Left renal pelvis (tissue), 4 donors: ENCODE data around the gene AFG3L2. TPM values are rescaled to one million over a fixed set of nuclear protein-coding genes. Genes with fewer than 3 reads are reported as not detected.
A peak's percentile ranks its signal among the peaks of the same experiment; 100 is the strongest.
"Not testable (repeated sequence)": the region's sequence is repeated elsewhere in the genome, so short reads cannot be mapped to it uniquely, and the experiment has no call there.

ENCODE experiments used
- DNase-seq, 4 donors: peaks; one replicate each; pipeline ENCODE4 v3.0.0-alpha.2; 2013; ENCODE audit warnings: low read depth in 4 of 4, low spot score in 3 of 4
- polyA plus RNA-seq, 4 donors: library from polyadenylated mRNA; unstranded; fragments of 120-200 nt; gene quantifications; one replicate each; pipeline ENCODE4 v1.2.1, GENCODE V29; 2013; ENCODE audit not compliant: insufficient read length in 4 of 4

The AFG3L2 gene
- 10 to 100 TPM; 37.3 to 78.5 (median 71.1) TPM for polyA plus RNA-seq

DNA sequence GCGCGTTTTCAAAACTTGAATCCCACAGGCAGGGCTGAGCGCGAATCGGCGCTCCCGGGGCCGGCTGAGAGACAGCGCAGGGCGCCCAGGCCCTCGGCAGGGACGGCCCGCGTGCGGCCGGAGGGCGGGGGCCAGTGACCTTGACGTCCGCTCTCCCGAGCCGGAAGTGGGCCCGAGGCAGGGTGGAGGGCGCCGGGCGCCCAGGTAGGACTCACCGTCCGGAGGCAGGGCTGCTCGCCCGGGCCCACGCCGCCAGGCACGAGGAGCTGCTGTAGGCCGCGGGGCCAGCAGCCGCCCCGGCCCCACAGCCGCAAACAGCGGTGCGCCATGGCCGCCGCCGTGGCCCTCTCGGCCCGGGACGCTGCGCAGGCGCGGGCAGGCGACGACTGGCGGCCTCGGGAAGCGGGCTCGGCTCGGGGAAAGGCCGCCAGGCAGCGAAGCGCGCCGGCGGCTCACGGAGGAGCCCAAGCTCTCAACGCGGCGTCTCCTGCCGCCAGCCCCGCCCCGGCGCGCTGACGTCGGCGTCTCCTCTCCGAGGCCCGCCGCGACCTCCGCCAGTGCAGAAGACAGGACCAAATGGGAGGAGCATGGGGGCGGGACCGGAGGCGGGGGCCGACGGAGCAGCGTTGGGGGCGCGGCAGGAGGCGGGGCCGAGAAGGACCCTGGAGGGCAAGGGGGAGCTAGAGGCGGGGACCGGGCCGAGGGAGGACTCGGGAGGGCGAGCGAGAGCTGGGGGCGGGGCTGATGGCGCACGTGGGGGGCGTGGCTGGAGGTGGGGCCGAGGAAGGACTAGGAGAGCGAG, at the start of gene AFG3L2:
Gene AFG3L2, minus strand, starts transcription at position 474 of the 802 bp plus-strand sequence. Its CDS starts 145 bp downstream, at position 329.
- peak; percentile 92 to 98 (median 97) for DNase-seq

DNA sequence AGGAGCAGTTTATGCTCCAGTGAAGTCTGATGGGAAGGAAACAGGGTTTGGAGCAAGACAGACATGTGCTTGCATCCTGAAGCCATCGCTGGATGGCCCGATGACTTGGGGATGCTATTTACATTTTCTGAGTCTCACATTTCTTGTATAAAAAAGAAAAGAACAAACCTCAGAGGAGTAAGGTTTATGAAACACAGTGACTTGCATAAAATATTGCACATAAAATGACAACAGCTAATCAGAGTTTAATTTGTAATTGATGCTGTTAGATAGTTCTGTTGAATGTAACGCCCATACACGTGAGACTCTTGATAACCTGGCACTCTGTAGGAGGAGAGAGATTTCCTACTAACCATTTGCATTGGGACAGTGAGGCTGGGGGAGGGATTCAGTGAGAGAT, 47.2 kb upstream of the AFG3L2 start:
- no peak for DNase-seq

DNA sequence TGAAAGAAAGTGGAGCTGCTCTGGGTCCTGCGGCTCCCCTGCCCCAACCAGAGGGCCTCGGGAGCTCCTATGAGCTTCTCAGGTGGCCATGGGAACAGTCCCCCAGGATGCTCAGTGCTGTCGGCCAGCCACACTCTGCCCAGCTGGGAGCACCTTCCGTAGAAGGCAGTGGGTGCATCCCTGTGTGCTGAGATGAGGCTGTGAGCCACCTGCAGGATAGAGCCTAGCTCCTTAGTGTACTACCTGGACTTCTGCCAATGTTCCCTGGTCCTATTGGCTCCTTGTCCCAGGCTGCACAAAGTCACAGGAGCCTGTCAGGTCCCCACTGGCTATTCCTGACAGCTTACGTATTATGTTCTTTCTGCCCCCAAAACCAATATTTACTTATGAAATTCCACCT, 46.8 kb upstream of the AFG3L2 start:
- DNase-seq, result no peak

DNA sequence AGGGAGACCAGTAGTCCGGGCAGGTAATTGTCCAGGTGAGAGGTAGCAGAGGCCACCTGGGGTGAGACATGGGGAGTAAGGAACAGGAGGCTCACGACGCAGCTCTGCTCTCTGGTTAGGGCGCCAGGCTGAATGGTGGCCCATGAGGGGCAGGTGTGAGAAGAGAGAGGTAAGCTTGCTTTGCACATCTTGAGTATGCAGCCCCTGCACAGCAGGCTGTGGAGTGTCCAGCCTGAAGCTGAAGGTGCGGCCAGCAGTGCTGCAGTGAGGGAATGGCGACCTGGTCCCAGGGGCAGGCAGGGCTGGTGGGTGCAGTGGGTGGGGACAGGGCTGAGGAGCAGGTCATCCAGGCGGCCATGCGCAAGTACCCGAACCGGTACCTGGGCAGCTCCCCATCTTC, 46.4 kb upstream of the AFG3L2 start:
- DNase-seq, result no peak

DNA sequence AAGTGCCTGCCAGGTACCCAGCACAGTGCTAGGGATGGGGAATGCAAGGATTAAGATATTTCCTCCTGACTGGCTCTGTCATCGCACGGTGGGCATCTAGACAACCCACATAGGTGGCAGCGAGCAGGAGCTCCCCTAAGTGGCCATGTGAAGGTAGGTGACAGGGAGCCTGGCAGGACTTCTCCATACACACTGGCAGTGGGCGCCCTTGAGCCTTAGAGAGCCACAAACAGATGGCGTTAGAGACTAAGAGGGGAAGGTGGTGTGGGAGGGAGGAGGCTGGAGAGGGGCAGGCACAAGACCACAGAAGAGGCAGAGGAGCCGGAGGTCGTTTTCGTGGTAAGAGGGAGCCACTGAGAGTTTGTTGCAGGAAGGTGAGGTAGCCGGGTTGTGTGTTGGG, 45.9 kb upstream of the AFG3L2 start:
- no peak for DNase-seq

DNA sequence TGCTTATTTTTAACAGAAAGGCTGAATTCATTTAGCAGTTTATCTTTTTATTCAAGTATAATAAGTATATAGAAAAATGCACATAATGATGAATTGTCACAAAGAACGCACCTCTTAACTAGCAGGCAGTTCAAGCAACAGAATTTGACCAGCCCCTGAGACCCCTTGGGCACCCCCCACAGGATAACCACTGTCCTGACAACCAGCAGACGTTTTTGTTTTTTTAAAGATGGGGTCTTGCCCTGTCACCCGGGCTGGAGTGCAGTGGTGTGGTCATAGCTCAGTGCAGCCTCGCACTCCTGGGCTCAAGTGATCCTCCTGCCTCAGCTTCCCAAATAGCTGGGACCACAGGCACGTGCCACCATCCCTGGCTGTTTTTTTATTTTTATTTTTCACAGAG, 44.7 kb upstream of the AFG3L2 start:
- DNase-seq, result no peak

DNA sequence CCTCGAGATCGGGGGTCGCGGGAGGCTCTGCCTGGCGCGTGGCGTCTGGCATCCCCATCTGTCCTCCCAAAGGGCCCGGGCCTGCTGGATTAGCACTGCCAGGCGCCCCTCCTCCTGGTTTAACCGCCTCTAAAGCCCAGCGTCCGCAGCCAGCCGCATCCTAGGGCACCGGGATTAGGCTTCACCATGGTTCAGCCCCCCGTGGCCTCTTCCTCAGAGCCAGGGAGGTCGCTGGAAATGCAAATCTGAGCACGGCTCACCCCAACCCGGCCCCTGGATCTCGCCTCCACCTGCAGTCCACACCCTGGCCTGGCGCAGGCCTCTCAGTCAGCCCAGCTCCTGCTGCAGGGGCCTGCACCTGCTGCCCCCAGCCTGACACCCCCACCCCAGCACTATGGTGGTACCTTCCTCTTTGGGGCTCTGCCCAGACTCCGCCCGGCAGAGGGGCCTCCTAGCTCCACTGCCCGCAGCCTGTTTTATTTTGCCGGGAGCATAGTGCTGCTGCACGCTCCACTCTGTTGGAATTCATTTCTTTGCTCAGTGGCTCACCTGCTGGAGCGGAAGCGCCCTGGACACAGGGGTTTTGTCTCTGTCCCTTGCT, 43.9 kb upstream of the AFG3L2 start:
- DNase-seq, result peak in 3 of 4 donors; percentile 35

DNA sequence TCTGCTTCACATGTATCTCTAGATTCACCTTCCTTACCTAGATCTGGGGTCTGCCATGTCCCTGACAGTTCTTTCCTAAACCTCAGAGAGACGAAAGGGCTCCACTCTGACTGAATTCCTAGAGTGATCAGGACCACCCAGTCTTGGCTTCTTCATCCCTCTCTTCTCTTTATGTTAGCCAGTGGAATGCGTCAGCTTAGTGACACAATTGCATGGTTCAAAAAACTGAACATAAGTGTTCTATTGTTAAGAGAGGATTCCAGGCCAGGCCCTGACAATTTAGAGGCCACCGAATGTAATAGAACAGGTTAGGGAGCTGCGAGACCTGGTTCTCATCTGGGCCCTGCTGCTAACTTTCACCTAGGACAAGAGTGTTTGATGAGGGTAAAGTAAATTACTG, 40.7 kb upstream of the AFG3L2 start:
- DNase-seq, result no peak

DNA sequence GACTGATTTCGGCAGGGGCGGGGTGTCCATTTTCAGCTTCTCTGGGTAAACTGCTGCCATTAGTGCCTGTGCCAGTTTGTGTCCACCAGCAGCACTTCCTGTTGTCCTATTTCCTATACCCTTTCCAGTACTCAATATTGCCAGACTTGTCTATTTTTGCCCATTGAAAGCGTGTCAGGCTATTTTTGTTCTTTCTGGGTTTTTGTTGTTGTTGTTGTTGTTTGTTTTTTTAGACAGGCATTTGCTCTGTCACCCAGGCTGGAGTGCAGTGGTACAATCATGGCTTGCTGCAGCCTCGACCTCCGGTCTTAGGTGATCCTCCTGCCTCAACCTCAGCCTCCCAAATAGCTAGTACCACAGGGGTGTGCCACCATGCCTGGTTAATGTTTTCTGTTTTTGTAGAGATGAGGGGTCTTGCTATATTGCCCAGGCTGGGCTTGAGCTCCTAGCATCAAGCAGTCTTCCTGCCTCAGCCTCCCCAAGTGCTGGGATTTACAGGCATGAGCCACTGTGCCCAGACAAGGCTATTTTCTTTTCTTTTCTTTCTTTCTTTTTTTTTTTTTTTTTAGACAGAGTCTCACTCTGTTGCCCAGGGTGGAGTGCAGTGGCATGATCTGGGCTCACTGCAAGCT, 39.2 kb upstream of the AFG3L2 start:
- no peak for DNase-seq

DNA sequence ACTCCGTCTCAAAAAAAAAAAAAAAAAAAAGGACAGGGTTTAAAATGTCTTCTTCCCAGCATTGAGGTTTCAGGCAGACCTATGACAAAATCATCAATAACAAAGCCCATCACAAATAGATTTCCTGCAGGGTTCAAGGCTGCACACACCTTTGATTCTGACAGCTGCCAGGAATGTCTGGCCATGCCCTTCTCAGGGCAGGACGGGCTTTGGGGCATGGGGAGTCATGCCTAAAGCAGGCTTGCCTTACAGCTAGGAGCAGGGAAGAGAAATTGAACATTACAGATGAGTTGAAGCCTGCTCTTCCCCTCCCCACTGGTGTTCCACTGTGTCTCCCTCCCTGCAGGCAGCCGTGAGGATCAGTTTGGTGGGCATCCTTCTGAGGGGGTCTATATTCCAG, 34.4 kb upstream of the AFG3L2 start:
- no peak for DNase-seq

DNA sequence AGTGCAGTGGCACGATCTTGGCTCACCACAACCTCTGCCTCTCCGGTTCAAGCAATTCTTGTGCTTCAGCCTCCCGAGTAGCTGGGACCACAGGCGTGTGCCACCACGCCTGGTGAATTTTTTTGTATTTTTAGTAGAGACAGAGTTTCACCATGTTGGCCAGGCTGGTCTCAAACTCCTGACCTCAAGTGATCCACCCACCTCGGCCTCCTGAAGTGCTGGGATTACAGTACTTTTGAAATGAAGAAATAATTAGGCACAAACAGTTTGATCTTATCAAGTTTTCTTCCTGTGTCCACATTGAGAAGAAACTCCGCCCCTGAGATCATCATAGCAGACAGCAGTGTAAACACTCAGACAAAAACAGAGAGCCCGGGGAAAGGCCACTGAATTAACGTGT, 33.7 kb upstream of the AFG3L2 start:
- DNase-seq, result not testable (repeated sequence)

DNA sequence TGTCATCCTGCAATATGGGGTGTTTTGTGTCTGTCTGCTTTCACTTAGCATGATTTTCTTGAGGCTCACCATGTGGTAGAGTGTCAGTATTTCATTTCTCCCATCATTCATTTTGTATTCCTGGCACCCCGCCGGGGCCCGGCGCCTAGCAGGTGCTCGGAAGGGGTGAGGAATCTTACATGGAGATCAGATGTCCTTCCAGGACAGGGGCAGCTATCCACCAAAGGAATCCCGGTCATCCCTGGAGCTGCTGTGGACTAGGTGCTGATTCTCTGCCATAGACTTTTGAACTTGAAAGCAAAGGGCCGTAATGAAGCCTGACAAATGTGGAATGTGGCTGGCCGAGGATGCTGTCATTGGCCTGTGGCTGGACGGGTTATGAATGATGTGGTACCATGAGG, 33.1 kb upstream of the AFG3L2 start:
- DNase-seq, result no peak

DNA sequence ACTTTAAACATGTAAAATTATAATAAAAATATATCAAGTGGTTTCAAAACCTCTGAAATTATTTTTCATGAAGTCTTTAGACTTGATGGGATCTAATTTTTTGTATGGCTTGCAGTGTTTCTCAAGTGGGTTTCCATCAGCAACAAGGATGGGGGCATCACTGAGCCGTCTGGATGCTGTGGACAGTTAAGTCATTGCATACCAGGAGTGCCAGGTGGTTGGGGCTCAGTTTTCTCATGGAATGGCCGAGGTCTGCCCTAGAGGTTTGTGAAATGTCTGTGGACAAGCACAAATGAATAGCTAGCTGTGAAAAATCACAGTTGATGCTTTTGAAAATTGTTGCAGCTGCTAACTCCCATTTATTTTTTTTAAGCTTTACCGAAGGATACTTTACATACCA, 32.4 kb upstream of the AFG3L2 start:
- no peak for DNase-seq

DNA sequence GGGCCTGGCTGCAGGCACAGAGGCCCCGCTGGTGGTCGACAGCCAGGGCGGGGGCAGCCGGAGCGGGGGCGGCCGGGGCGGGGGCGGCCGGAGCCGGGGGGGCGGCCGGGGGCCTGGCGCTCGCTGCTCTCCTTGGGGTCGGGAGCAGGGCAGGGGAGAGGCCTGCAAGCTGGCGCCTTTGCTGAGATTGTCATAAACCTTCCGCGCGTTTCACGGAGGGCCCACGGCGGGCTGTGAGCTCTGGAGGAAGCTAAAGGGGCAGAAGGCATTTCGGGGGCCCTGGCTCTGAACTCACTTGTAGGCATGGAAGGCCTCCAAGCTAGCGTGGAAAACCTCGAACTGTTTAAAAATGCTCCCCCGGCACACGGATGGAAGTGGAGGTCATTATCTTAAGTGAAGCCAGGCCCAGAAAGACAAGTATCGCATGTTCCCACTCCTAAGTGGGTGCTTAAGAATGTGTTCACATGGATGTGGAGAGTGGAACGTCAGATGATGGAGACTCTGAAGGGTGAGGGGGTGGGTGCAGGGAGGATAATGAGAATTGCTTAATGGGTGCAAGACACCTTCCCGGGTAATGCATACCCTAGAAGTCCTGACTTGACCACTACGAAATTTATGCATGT, 31.3 kb upstream of the AFG3L2 start:
- peak in 2 of 4 donors; percentile 14 to 16 for DNase-seq

DNA sequence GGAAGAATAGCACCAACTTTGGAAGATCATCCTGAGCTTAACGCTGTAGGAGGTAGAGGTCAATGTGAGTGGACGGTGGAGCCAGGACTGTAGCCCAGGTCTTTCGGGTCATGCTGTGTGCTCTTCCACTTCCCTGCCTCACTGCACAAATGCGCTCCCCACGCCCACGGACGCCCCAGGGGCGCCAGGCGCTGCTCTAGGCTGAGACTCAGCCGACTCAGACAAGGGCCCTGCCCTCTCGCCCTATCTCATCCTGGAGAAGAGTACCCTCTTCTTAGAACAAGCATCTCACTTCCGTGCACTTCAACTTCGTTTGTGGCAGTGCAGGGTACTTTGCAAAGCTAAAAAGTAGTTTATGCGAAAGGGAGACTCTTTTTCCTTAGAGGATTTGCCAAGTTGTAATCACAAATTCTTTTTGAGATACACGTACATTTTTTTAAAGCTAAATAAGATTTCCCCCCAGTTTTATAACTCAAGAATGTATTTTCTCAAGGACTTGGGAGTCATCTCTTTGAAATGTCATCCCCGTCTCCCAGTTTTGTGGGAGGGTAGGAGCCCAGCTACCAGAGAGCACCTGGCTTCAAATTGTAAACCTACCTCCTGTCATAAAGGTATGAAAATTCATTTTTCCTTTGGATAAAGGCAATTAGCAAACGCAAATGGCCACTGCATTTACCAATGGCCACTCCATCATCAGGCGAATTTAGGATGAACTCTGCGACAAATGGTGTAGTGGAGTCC, 29.5 kb upstream of the AFG3L2 start:
- no peak for DNase-seq

DNA sequence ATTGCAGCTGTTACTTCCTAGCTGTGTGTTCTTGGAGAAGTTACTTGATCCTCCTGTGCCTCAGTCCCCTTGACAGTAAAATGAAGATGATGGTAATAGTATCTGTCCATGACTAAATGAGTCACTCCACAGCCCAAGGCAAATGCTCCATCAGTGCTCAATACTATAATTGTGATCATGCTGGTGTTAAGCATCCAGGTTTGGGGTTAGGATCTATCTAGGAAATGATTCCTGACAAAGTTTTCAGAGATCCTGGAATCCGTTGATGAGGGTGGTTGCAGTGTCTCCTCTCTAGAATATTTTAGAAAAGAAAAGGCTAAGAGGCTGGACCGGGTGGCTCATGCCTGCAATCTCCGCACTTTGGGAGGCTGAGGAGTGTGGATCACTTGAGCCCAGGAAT, 28.0 kb upstream of the AFG3L2 start:
- no peak for DNase-seq

DNA sequence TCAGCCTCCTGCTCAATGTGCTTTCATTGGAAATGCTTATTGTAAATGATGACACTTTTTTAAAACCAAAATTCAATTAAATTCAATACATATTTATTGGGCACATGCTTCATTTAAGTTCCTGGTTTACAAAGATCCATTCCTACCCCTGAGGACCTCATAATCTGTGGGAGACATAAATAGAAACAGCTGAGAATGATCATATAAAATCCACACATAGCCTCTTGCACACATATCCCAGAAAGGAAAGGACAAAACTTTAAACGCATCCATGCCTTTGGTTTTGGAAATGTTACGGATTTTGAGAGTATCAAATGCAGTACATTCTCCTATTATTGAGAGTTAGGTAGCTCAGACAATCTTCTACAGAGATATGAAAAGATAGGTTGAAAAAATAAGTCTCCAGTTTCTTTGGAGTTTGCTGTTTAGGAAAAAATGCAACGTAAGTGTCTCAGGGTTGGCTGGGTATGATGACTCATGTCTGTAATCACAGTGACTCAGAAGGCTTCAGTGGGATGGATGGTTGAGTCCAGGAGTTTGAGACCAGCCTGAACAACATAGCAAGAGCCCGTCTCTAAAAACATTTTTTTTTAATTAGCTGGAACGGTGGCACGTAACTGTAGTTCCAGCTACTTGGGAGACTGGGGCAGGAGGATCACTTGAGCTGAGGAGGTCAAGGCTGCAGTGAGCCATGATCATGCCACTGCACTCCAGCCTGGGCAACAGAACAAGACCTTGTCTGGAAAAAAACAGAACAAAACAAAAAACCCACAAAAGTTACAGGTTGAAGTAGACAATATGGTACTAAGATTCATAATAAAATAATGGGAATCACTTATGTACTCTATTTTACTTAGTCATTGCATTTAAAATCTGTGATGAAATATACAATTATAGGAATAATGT, 26.8 kb upstream of the AFG3L2 start:
- no peak for DNase-seq

DNA sequence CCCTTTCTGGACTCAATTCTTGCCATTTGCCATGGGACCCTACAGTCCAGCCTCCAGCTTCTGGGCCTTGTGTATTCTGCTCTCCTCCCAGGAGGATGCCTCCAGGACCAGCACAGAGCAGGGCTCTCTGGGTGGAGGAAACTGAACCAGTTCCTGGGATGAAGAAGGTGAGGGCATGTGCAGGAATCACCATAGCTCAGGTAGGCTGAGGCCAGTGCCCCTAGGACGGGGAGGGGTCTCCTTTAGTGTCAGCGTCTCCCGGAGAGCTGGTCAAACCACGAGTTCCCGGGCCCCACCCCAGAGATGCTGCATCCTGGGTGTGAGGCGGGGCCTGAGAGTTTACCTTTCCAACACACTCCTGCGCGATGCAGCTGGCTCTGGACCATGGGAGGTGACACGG, 24.9 kb upstream of the AFG3L2 start:
- no peak for DNase-seq

DNA sequence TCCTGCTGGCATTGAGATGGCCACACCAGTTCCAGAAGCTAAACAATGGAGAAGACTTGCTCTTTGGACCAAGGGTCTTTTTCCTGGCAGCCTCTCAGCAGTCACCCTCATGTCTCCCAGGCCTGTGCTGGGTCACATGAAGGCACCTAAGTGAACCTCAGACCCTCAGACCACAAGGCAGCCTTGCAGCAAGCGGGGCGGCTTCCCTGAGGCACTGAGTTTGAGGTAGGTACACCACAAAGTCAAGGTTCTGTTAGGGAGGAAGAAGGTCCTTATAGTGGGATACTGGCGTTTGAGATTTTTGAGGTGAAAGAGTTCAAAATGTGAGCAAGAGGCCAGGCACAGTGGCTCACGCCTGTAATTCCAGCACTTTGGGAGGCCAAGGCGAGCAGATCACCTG, 22.2 kb upstream of the AFG3L2 start:
- no peak for DNase-seq

DNA sequence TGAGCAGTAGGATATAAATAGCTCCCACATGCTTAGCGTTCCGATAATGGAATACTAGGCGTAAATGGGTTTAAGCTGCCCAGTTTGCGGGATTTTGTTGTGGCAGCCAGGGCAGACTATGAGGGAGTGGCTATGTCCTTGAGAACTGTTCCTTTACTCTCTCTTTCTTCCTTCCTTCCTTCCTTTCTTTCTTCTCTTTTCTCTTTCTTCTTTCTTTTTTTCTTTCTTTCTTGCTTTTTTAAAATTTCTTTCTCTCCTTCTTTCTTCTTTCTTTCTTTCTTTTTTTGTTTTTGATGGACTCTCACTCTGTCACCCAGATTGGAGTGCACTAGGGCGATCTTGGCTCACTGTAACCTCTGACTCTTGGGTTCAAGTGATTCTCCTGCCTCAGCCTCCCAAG, 21.6 kb upstream of the AFG3L2 start:
- no peak for DNase-seq
